HG03097 (cell line): Measurements from ENCODE around the gene GATAD2B.
"Not testable (repeated sequence)": the region's sequence is repeated elsewhere in the genome, so short reads cannot be mapped to it uniquely, and the experiment has no call there.

Source experiments
- ATAC-seq: cut with Tn5 transposase; IDR thresholded peaks from one replicate; pipeline ENCODE4 v1.9.1; 2021; ENCODE audit not compliant: unreplicated experiment, low FRiP score

GATAD2B gene

GRCh38 chr1:153932156-153933131 lies 9.7 kb upstream of the GATAD2B start:
- ATAC-seq = no peak

GRCh38 chr1:153929981-153930948 lies 7.5 kb upstream of the GATAD2B start:
- no peak for ATAC-seq

- ATAC-seq = no peak
Observed at GRCh38 chr1:153929426-153929825, 6.7 kb upstream of the GATAD2B start.

DNA sequence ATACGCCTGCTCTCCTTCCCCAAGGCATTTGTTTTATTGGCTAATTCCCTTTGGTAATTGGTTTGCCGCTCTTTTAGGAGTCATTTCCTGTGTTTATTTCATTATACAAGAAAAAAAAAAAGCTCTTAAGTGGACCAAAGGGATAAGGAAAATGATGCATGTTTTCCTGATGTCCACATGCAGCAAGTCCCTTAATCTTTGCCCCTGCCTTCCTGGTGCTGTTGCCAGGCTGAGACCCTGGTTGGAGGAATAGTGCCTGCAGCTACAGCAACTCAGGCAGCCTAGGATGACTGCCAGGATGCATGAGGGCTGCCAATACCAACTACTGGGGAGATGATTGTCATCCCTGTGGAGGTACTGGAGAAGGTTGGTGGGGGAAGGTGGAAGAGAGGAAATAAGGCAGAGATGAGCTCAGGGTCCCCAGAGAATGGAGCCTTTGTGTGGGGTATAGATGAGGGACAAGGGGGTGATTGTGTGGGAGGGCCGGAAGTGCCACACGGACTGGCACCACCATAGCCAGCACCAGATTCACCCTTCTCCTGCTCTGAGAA lies 6.1 kb upstream of the GATAD2B start:
- ATAC-seq = no peak

DNA sequence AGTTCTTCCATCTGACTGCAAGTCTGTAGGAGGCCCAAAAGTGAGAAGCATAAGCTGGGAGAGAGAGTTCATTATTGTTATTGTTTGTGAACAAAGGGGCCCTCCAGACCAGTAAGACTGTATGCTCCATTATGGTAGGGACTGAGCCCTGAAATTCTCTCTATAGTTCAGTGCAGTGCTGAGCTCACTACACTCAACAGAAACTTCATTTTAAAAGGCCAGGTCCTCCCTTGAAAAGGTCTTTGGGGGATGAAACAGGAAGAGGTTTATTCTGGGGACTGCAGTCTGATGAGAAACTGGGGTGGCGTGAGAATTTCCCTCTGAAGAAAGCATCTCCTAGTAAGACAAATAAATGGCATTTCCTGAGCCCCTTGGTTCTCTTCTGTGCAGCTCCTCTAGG lies 5.5 kb upstream of the GATAD2B start:
- no peak for ATAC-seq

DNA sequence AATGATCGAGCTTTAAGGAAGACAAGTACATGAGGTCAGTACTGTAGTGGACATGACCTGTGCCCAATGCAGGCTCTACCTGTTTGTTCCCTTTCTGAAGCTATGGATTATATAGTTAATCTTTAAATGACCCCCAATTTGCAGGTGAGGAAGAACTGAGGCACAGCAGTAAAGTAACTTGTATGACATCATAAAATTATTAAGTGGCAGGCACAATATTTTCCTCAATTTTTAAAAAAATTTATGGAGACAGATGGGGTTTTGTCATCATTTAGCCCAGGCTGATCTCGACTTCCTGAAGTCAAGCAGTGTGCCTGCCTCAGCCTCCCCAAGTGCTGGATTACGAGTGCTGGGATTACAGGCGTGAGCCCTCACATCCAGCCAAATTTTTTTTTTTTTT lies 3.6 kb upstream of the GATAD2B start:
- no peak for ATAC-seq

DNA sequence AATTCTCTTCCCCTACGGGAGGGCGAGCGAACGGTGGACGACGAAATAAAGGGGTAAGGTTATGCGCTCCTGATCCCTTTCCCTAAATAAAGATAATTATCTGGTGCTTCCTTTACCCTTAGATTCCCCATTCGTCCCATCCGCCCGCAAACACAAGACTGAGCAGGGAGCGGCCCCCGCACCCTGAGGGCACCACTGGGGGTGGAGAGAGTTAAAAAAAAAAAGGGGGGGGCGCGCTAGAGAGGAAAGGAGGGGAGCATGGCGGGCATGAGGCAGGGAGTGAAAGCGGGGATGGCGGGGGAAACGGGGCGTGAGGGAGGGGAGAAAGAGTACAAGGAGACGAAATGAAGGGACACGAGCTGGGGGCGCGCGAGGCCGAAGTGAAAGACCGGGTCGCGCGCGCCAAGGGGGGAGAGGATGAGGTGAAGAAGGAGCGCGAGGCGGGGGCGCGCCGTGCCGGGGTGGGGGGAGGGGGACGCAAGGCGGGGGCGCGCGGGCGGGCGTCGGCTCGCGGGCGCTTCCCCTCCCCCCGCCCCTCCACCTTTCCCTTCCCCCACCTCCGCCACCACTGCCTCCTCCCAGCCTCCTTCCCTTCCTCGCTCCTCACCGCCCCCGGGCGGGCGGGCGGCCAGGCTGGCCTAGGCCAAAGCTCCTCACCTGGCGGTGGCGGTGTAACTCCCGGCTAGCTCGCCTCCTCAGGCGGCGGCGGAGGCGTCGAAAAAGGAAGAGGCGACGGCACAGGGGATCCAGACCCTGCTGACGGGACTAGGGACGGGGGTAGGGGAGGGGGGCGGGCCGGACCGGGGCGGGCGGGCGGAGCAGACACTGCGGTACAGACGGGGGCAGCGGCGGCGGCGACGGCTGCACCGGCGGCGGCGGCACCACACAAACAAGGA lies 448 bp downstream of the GATAD2B start:
- peak; percentile 22 for ATAC-seq

- no peak for ATAC-seq
Observed at GRCh38 chr1:153921803-153922075, 1.0 kb downstream of the GATAD2B start.

DNA sequence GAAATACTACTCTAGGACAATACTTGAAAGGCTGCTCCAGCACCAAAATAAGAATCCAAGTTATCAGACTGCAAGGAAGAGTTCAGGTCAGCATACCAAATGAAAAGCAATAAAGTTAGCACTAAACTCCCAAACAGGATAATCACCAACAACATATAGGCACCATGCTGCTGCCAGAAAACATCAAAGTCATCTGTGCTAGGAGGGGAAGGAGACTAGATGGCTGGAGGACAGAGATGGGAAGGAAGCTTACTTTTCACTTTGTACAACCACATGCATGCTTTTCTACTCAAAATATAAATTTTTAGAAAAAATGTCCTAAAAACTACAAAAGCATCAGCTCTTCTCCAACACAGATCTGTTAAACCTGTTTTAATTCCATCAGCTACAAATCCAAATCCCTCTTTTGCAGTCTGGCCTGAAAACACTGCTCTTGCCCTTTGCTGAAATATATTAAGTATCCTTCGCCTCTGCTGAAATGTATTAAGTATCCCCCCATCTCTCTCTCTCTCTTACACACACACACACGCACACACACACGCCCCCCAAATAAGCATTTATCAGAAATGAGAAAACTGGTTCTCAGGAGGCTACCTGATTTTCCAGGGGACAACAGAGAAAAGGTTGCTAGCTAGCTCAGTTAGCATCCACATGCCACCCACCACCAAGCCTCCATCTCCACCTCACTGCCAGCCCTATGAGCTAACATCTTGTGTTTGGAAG lies 1.5 kb downstream of the GATAD2B start:
- no peak for ATAC-seq

DNA sequence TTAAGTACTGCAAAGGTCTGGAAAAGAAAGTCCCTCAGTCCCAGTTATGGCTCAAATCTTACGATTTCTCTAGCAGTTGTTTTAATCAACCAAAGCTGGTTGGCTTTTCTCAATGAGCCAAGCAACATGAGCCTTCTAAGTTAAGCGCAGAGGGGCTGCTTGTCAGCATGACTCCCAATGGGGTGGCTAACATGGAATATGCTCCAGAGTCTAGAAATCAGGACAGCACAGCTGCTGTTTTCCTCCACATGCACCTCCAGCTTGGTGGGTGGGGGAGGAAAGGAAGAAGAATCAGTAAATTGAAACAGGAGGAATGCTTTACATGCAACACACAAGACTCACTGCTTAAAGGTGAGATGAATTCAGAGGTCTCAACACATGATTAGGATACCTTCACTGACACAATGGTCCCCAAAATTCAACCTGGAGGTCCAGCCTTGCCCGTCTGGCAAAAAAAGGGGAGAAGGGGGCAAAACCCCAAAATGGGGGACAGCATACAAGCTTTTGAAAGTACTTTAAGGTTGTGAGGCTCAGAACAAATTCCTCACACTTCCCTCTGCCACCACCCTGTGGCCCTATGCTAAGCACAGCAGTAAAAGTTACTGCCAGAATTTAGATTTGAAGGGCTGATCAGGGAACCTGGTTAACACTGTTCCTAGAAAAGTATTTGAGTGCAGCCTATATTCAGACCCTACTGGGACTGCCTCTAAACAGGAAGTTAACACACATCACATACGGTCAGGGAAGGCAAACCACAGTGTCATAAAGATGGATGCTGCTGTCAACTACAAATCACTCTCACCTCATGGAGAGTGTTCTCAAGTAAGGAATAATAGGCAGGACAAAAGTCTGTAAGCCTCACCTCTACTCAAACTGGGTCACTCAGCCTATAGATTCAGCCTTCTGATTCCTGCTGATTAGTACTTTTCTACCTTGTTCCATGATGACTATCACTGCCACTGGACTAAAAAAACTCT lies 2.6 kb downstream of the GATAD2B start:
- ATAC-seq = no peak

DNA sequence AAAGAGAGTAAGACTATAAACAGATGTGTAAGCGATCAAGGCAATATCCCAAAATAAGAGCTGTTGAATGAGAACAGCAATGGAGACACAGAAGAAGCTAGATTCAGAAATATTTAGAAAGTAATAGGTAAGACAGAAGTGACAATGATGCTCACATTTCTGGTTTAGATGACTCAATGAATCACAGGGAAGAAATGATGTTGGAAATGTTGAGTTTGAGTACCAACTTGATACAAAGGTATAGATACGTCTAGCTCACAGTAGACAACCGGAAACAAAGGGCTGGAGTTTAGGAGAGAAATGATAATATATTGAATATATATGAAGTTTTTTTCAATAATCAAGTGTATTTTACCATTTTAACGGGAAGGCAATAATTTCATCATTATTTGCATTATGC lies 6.5 kb downstream of the GATAD2B start:
- no peak for ATAC-seq

DNA sequence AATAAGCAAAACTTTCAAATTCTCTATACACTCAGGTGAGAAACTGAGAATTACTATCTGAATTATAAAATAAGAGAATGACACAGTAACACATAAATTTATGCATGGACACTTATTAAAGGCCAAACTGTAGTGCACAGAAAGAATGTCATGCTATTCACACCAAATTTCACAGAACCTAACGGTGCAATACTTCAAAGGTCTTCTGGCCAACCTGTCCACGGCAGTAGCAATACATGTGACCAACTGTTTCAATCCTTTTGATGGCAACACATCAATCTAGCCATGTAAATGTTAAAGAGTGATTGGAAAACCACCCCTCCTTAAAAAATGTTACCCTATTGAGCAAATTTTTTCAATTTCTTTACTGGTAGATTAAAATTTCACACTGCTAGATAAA lies 10.4 kb downstream of the GATAD2B start:
- no peak for ATAC-seq

GRCh38 chr1:153910560-153910959 lies 12.2 kb downstream of the GATAD2B start:
- not testable (repeated sequence) for ATAC-seq

DNA sequence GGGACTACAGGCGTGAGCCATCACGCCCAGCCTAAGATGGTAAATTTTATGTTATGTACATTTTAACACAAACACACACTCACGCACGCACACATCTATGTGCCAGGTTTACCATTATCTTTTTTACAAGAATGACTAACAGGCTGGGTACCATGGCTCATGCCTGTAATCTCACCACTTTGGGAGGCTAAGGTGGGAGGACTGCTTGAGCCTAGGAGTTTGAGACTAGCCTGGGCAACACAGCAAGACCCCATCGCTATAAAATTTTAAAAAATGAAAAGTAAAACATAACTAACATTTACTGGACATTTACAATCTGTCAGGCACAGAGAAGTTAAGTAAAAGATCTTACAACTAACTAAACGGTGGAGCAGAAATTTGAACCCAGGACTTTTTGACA lies 14.7 kb downstream of the GATAD2B start:
- no peak for ATAC-seq

DNA sequence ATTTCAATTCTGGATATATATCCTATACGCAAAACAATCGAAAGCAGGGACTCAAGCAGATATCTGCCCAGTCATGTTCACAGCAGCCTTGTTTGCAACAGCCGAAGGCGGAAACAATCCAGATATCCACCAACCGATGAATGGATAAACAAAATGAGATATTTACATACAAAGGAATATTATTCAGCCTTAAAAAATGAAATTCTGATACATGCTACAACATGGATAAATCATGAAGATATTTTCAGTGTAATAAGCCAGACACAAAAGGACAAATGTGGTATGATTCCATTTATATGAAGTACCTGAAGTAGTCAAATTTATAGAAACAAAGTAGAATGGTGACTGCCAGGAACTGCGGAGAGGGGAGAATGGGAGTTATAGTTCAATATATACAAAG lies 15.6 kb downstream of the GATAD2B start:
- no peak for ATAC-seq

GRCh38 chr1:153906396-153906795 lies 16.4 kb downstream of the GATAD2B start:
- no peak for ATAC-seq

- ATAC-seq = not testable (repeated sequence)
Observed at GRCh38 chr1:153905908-153906307, 16.9 kb downstream of the GATAD2B start.

DNA sequence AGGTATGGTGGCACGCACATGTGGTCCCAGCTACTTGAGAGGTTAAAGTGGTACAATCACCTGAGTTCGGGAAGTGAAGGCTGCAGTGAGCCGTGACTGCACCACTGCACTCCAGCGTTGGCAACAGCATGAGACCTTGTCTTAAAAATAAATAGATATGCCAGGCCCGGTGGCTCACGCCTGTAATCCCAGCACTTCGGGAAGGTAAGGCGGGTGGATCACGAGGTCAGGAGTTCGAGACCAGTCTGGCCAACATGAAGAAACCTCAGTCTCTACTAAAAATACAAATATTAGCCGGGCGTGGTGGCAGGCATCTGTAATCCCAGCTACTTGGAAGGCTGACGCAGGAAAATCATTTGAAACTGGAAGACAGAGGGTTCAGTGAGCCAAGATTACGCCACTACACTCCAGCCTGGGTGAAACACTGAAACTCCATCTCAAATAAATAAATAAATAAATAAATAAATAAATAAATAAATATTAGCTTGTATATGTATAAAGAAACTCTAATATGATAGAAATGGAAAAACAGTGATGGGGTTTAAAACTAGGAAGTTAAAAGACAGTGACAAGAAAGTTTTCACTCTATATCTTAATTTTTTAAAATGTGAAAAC lies 18.8 kb downstream of the GATAD2B start:
- no peak for ATAC-seq
